Measurements from ENCODE around the gene ETV2. TPM values are rescaled to one million over a fixed set of nuclear protein-coding genes. Genes with fewer than 3 reads are reported as not detected.

Gene ETV2
- polyA plus RNA-seq, 2 of the 4 experiments (the other 2 are of a cell fraction) = 0.36 to 1.3 TPM

DNA sequence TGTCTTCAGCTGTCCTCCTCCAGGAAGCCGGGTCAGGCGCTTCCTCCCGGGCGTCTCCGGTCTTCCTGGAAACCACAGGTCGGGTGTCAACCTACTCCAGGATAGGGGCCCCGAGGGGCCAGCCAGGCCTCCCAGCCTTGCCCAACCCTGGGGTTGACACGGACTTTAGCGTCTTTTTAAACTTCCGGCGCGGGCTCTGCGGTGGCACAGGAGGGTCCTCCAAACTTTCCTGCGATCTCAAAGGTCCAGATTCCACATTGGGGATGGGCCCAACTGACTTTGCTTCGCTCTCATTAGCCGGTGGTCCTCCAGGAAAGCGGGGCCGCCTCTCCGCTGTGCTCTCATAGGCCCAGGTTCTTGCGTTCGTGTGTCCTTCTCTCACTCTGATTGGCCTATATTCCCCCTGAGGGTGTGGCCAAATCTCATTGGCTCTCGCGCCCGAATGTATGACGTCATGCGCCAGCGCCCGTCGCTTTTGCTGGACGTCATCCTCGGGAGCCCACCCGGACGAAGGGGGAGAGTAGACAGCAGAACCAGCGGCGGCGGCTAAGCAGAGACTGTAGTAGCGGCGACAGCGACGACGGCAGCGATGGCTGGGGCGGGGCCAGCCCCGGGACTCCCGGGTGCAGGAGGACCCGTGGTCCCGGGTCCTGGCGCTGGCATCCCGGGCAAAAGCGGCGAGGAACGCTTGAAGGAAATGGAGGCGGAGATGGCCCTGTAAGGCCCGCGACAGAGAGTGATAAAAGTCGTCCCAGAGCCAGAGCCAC is 12.8 kb upstream of the ETV2 start, which contains the start of gene RBM42 (continued):
- no peak; the same call in 1 of the 2 replicates for TF ChIP-seq GATA3 (IDR thresholded peaks at IDR 0.05; ENCODE audit: borderline replicate concordance)
- TF ChIP-seq MAFK (IDR thresholded peaks at IDR 0.05; ENCODE audit: partially characterized antibody) = no peak
- TF ChIP-seq RFX5 (IDR thresholded peaks at IDR 0.05) = peak; percentile 95
- TF ChIP-seq CBX2 (IDR thresholded peaks at IDR 0.05; ENCODE audit: borderline replicate concordance, low read depth) = no peak
- TF ChIP-seq RNF2 (IDR thresholded peaks at IDR 0.05; ENCODE audit: borderline replicate concordance, low read depth) = no peak
- TF ChIP-seq POLR2A (IDR thresholded peaks at IDR 0.05; ENCODE audit: low read length) = peak; percentile 57
- TF ChIP-seq HEYL (CRISPR knock-in tag; IDR thresholded peaks at IDR 0.05) = no peak
- TF ChIP-seq, protein P1, sequence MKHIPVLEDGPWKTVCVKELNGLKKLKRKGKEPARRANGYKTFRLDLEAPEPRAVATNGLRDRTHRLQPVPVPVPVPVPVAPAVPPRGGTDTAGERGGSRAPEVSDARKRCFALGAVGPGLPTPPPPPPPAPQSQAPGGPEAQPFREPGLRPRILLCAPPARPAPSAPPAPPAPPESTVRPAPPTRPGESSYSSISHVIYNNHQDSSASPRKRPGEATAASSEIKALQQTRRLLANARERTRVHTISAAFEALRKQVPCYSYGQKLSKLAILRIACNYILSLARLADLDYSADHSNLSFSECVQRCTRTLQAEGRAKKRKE (CRISPR knock-in tag; IDR thresholded peaks at IDR 0.05; ENCODE audit: low read depth) = no peak
- no peak for TF ChIP-seq ZFP36 (IDR thresholded peaks at IDR 0.05; ENCODE audit: borderline replicate concordance, partially characterized antibody)
- TF ChIP-seq CBX8 (IDR thresholded peaks at IDR 0.05) = no peak
- 0 out of 2 replicates have a peak, but pooled peaks have one; percentile 10 for TF ChIP-seq ESRRA (IDR thresholded peaks at IDR 0.05; ENCODE audit: borderline replicate concordance, low read length)
- no peak for TF ChIP-seq HOXA7 (CRISPR knock-in tag; IDR thresholded peaks at IDR 0.05)
- no peak for TF ChIP-seq SREBF2 (IDR thresholded peaks at IDR 0.05)
- TF ChIP-seq CHD4 (IDR thresholded peaks at IDR 0.05; ENCODE audit: borderline replicate concordance) = no peak
- peak; percentile 97 for TF ChIP-seq KDM5A (IDR thresholded peaks at IDR 0.05)
- TF ChIP-seq, protein P2, sequence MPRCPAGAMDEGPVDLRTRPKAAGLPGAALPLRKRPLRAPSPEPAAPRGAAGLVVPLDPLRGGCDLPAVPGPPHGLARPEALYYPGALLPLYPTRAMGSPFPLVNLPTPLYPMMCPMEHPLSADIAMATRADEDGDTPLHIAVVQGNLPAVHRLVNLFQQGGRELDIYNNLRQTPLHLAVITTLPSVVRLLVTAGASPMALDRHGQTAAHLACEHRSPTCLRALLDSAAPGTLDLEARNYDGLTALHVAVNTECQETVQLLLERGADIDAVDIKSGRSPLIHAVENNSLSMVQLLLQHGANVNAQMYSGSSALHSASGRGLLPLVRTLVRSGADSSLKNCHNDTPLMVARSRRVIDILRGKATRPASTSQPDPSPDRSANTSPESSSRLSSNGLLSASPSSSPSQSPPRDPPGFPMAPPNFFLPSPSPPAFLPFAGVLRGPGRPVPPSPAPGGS (IDR thresholded peaks at IDR 0.05) = peak; percentile 91
- no peak for TF ChIP-seq NPAS2 (CRISPR knock-in tag; IDR thresholded peaks at IDR 0.05; ENCODE audit: borderline replicate concordance)
- peak; percentile 93; a peak in 4 of 5 replicates for TF ChIP-seq JUN (IDR thresholded peaks at IDR 0.05)
- no peak for TF ChIP-seq HES2 (IDR thresholded peaks at IDR 0.05)
- no peak for TF ChIP-seq RCOR1 (IDR thresholded peaks at IDR 0.05; ENCODE audit: low read depth, low read length)
- TF ChIP-seq TFCP2L1 (CRISPR knock-in tag; IDR thresholded peaks at IDR 0.05) = no peak
- no peak for TF ChIP-seq SMC3 (IDR thresholded peaks at IDR 0.05)
- TF ChIP-seq, protein P3, sequence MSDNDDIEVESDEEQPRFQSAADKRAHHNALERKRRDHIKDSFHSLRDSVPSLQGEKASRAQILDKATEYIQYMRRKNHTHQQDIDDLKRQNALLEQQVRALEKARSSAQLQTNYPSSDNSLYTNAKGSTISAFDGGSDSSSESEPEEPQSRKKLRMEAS (IDR thresholded peaks at IDR 0.05) = peak; percentile 81
- TF ChIP-seq NR3C1 (IDR thresholded peaks at IDR 0.05) = no peak
- no peak for TF ChIP-seq FOSL2 (IDR thresholded peaks at IDR 0.05)
- TF ChIP-seq FOSL2 (CRISPR knock-in tag; IDR thresholded peaks at IDR 0.05) = peak; percentile 97
- peak; percentile 78 for TF ChIP-seq PBX3 (IDR thresholded peaks at IDR 0.05)
- TF ChIP-seq, protein P4, sequence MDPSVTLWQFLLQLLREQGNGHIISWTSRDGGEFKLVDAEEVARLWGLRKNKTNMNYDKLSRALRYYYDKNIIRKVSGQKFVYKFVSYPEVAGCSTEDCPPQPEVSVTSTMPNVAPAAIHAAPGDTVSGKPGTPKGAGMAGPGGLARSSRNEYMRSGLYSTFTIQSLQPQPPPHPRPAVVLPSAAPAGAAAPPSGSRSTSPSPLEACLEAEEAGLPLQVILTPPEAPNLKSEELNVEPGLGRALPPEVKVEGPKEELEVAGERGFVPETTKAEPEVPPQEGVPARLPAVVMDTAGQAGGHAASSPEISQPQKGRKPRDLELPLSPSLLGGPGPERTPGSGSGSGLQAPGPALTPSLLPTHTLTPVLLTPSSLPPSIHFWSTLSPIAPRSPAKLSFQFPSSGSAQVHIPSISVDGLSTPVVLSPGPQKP (IDR thresholded peaks at IDR 0.05; ENCODE audit: low read depth, low read length) = no peak
- 0 out of 4 replicates have a peak, but pooled peaks of 1 of the 2 experiments have one; percentile 32 for TF ChIP-seq CEBPB (IDR thresholded peaks at IDR 0.05)
- no peak for TF ChIP-seq USF2 (IDR thresholded peaks at IDR 0.05)
- peak; percentile 91 for TF ChIP-seq TP53 (CRISPR knock-in tag; IDR thresholded peaks at IDR 0.05)
- peak; percentile 95; the same call in 1 of the 2 replicates for TF ChIP-seq HDAC2 (IDR thresholded peaks at IDR 0.05)
- peak; percentile 80 for TF ChIP-seq PHF8 (IDR thresholded peaks at IDR 0.05; ENCODE audit: borderline replicate concordance, low read depth)
- TF ChIP-seq, protein P5, sequence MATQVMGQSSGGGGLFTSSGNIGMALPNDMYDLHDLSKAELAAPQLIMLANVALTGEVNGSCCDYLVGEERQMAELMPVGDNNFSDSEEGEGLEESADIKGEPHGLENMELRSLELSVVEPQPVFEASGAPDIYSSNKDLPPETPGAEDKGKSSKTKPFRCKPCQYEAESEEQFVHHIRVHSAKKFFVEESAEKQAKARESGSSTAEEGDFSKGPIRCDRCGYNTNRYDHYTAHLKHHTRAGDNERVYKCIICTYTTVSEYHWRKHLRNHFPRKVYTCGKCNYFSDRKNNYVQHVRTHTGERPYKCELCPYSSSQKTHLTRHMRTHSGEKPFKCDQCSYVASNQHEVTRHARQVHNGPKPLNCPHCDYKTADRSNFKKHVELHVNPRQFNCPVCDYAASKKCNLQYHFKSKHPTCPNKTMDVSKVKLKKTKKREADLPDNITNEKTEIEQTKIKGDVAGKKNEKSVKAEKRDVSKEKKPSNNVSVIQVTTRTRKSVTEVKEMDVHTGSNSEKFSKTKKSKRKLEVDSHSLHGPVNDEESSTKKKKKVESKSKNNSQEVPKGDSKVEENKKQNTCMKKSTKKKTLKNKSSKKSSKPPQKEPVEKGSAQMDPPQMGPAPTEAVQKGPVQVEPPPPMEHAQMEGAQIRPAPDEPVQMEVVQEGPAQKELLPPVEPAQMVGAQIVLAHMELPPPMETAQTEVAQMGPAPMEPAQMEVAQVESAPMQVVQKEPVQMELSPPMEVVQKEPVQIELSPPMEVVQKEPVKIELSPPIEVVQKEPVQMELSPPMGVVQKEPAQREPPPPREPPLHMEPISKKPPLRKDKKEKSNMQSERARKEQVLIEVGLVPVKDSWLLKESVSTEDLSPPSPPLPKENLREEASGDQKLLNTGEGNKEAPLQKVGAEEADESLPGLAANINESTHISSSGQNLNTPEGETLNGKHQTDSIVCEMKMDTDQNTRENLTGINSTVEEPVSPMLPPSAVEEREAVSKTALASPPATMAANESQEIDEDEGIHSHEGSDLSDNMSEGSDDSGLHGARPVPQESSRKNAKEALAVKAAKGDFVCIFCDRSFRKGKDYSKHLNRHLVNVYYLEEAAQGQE (IDR thresholded peaks at IDR 0.05) = peak; percentile 66
- TF ChIP-seq MAZ (IDR thresholded peaks at IDR 0.05; ENCODE audit: borderline replicate concordance, low read depth, low read length) = 0 out of 2 replicates have a peak, but pooled peaks have one; percentile 84

Measured in A549 (cell line).